HEK293T (cell line): ENCODE measurements around the gene RNU1-3.
"Not testable (repeated sequence)": the region's sequence is repeated elsewhere in the genome, so short reads cannot be mapped to it uniquely, and the experiment has no call there.

Source experiments
- ARNT ChIP-seq: fragments of 450-650 bp; IDR thresholded peaks from 2 replicates; pipeline ENCODE4 v1.6.1; 2017; ENCODE audit warnings: mild to moderate bottlenecking
- BHLHE40 ChIP-seq: fragments of 450-650 bp; IDR thresholded peaks from 2 replicates; pipeline ENCODE4 v1.6.1; 2016; ENCODE audit warnings: mild to moderate bottlenecking, moderate library complexity, borderline replicate concordance
- ELF4 ChIP-seq: fragments of 450-650 bp; IDR thresholded peaks from 2 replicates; pipeline ENCODE4 v1.6.1; 2017; ENCODE audit warnings: antibody characterized with exemption
- FOXA1 ChIP-seq: fragments of 450-650 bp; IDR thresholded peaks from 2 replicates; pipeline ENCODE4 v1.6.1; 2016; ENCODE audit warnings: mild to moderate bottlenecking
- FOXM1 ChIP-seq: fragments of 450-650 bp; IDR thresholded peaks from 2 replicates; pipeline ENCODE4 v1.6.1; 2017; ENCODE audit warnings: mild to moderate bottlenecking, borderline replicate concordance
- HDGF ChIP-seq: fragments of 450-650 bp; IDR thresholded peaks from 2 replicates; pipeline ENCODE4 v1.6.1; 2017; ENCODE audit warnings: antibody characterized with exemption, borderline replicate concordance
- NFRKB ChIP-seq: fragments of 450-650 bp; IDR thresholded peaks from 2 replicates; pipeline ENCODE4 v1.6.1; 2016; ENCODE audit warnings: mild to moderate bottlenecking, moderate library complexity
- SP1 ChIP-seq: fragments of 450-650 bp; IDR thresholded peaks from 2 replicates; pipeline ENCODE4 v1.6.1; 2017
- SUZ12 ChIP-seq: fragments of 450-650 bp; IDR thresholded peaks from 2 replicates; pipeline ENCODE4 v1.6.1; 2016; ENCODE audit warnings: mild to moderate bottlenecking
- TARDBP ChIP-seq: fragments of 450-650 bp; IDR thresholded peaks from 2 replicates; pipeline ENCODE4 v1.6.1; 2016
- ZNF384 ChIP-seq: fragments of 450-650 bp; IDR thresholded peaks from 2 replicates; pipeline ENCODE4 v1.6.1; 2016

DNA sequence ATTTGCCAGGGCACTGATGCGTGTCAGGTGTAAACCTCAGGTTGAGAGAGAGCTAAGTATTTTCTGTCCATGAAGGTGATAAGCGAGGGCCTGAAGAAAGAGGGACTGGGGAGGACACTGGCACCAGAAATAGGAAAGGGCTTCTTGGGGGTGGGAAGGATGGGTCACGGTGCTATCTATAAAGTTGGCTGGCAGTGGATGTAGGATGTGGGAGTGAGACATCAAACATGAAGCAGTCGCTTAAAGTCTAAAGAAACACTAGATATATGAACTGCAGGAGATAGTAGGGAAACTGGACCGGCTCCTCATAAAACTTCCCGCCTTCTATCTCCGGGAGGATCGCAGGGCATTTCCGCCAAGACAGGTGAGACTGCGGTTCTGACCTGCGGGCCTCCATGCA is 912 bp downstream of the RNU1-3 start:
- not testable (repeated sequence) for TF ChIP-seq FOXM1, SP1, SUZ12, ARNT, ZNF384, FOXA1, BHLHE40, TARDBP, ELF4, NFRKB, HDGF
